Measurements from ENCODE around the gene TMSB4Y. TPM values are rescaled to one million over a fixed set of nuclear protein-coding genes. Genes with fewer than 3 reads are reported as not detected.

Gene TMSB4Y
- total RNA-seq, 1 donor from 2014 or later, result 1.6 TPM

- no peaks in the 10 kb centered on the region for H3K36me3 Mint-ChIP-seq (ENCODE audit: low read depth, unreplicated experiment)
- FAIRE-seq, result no peak
These were observed 4.3 kb downstream of the TMSB4Y start for GRCh38 chrY:13708038-13708437.

DNA sequence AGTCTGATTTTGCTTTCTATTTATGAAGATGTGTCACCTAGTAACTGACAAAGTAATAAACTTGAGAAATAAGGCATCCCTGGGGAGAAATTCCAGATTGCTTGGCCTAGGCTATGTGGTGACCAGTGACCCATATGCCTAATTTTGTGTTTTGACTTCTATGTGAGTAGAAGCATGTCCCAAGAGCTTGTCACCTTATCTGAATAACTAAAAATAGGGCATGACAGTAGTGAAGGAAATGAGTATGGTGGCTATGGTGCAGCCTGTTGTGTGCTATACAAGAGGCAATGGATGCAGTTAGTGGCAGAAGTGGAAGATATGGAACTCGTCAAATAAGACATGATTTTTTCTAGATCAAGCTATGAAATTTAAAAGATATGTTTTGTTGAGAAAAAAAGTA lies 15.3 kb downstream of the TMSB4Y start:
- Mint-ChIP-seq H3K36me3 (ENCODE audit: low read depth, unreplicated experiment) (no peaks in the 10 kb centered on the region), H3K4me3 (ENCODE audit: unreplicated experiment) (no peak overlapping the region), H3K9me3 (ENCODE audit: unreplicated experiment) (peaks cover 6% of the 10 kb centered on the region), H3K4me1 (ENCODE audit: low read depth, unreplicated experiment) (no peaks in the 10 kb centered on the region), H3K27ac (ENCODE audit: unreplicated experiment) (no peak overlapping the region), H3K27me3 (ENCODE audit: low read depth, unreplicated experiment) (no peaks in the 10 kb centered on the region)
- H4K20me1 ChIP-seq (ENCODE audit: insufficient read depth, low read length), result no peaks in the 10 kb centered on the region
- H3K79me2 ChIP-seq (ENCODE audit: insufficient read depth, low read length), result no peaks in the 10 kb centered on the region
- no peak for TF ChIP-seq EZH2 (IDR thresholded peaks at IDR 0.05; ENCODE audit: insufficient read depth, low read length)
- TF ChIP-seq, protein P1, sequence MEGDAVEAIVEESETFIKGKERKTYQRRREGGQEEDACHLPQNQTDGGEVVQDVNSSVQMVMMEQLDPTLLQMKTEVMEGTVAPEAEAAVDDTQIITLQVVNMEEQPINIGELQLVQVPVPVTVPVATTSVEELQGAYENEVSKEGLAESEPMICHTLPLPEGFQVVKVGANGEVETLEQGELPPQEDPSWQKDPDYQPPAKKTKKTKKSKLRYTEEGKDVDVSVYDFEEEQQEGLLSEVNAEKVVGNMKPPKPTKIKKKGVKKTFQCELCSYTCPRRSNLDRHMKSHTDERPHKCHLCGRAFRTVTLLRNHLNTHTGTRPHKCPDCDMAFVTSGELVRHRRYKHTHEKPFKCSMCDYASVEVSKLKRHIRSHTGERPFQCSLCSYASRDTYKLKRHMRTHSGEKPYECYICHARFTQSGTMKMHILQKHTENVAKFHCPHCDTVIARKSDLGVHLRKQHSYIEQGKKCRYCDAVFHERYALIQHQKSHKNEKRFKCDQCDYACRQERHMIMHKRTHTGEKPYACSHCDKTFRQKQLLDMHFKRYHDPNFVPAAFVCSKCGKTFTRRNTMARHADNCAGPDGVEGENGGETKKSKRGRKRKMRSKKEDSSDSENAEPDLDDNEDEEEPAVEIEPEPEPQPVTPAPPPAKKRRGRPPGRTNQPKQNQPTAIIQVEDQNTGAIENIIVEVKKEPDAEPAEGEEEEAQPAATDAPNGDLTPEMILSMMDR (IDR thresholded peaks at IDR 0.05; ENCODE audit: insufficient read depth, low read depth, low read length), result no peak
- no peaks in the 10 kb centered on the region for H3K36me3 ChIP-seq (ENCODE audit: insufficient read depth, low read length)
- no peak overlapping the region for H3K27ac ChIP-seq (ENCODE audit: low read depth, low read length)
- no peaks in the 10 kb centered on the region for H3K27me3 ChIP-seq (ENCODE audit: insufficient read depth, low read length)
- H2AFZ ChIP-seq (ENCODE audit: low read depth, low read length), result no peak overlapping the region
- no peak overlapping the region for H3K4me3 ChIP-seq (ENCODE audit: insufficient read depth, low read depth, low read length)
- FAIRE-seq (no peak), DNase-seq (ENCODE audit: low read depth) (no peak)
- no peaks in the 10 kb centered on the region for H3K9me3 ChIP-seq (ENCODE audit: insufficient read depth, low read depth, low read length)
- H3K4me2 ChIP-seq (ENCODE audit: low read length), result no peak overlapping the region
- no peaks in the 10 kb centered on the region for H3K4me1 ChIP-seq (ENCODE audit: insufficient read depth, low read length)
- H3K9ac ChIP-seq (ENCODE audit: low read length), result no peak overlapping the region

More at GRCh38 chrY:13708038-13708437, 4.3 kb downstream of the TMSB4Y start:
- Histone ChIP-seq H3K27me3 (ENCODE audit: insufficient read depth, low read length) (no peaks in the 10 kb centered on the region), H3K9ac (ENCODE audit: low read length) (no peak overlapping the region), H3K4me3 (ENCODE audit: insufficient read depth, low read depth, low read length) (no peak overlapping the region), H3K4me1 (ENCODE audit: insufficient read depth, low read length) (no peaks in the 10 kb centered on the region), H2AFZ (ENCODE audit: low read depth, low read length) (no peak overlapping the region), H3K27ac (ENCODE audit: low read depth, low read length) (no peak overlapping the region), H3K79me2 (ENCODE audit: insufficient read depth, low read length) (no peaks in the 10 kb centered on the region), H4K20me1 (ENCODE audit: insufficient read depth, low read length) (no peaks in the 10 kb centered on the region), H3K9me3 (ENCODE audit: insufficient read depth, low read depth, low read length) (no peaks in the 10 kb centered on the region), H3K36me3 (ENCODE audit: insufficient read depth, low read length) (no peaks in the 10 kb centered on the region), H3K4me2 (ENCODE audit: low read length) (no peak overlapping the region)
- no peak overlapping the region for H3K27ac Mint-ChIP-seq (ENCODE audit: unreplicated experiment)
- no peaks in the 10 kb centered on the region for H3K9me3 Mint-ChIP-seq (ENCODE audit: unreplicated experiment)
- DNase-seq (ENCODE audit: low read depth), result no peak
- no peak for TF ChIP-seq EZH2 (IDR thresholded peaks at IDR 0.05; ENCODE audit: insufficient read depth, low read length)
- TF ChIP-seq, protein P1 (IDR thresholded peaks at IDR 0.05; ENCODE audit: insufficient read depth, low read depth, low read length), result no peak
- no peak overlapping the region for H3K4me3 Mint-ChIP-seq (ENCODE audit: unreplicated experiment)
- H3K4me1 Mint-ChIP-seq (ENCODE audit: low read depth, unreplicated experiment), result peaks cover 7% of the 10 kb centered on the region
- H3K27me3 Mint-ChIP-seq (ENCODE audit: low read depth, unreplicated experiment), result no peaks in the 10 kb centered on the region

- DNase-seq (ENCODE audit: low read depth), result no peak
- H3K9me3 ChIP-seq (ENCODE audit: insufficient read depth, low read depth, low read length), result no peaks in the 10 kb centered on the region
- no peak overlapping the region for H3K4me3 ChIP-seq (ENCODE audit: insufficient read depth, low read depth, low read length)
- peak overlapping the region; percentile 18 for H3K4me3 Mint-ChIP-seq (ENCODE audit: unreplicated experiment)
- H3K36me3 Mint-ChIP-seq (ENCODE audit: low read depth, unreplicated experiment), result no peaks in the 10 kb centered on the region
- peaks cover 4% of the 10 kb centered on the region for H3K9me3 Mint-ChIP-seq (ENCODE audit: unreplicated experiment)
- FAIRE-seq, result no peak
- no peaks in the 10 kb centered on the region for H3K27me3 ChIP-seq (ENCODE audit: insufficient read depth, low read length)
- H3K79me2 ChIP-seq (ENCODE audit: insufficient read depth, low read length), result no peaks in the 10 kb centered on the region
- H4K20me1 ChIP-seq (ENCODE audit: insufficient read depth, low read length), result no peaks in the 10 kb centered on the region
- no peak overlapping the region for H3K27ac ChIP-seq (ENCODE audit: low read depth, low read length)
- H3K4me1 ChIP-seq (ENCODE audit: insufficient read depth, low read length), result no peaks in the 10 kb centered on the region
- H3K4me1 Mint-ChIP-seq (ENCODE audit: low read depth, unreplicated experiment), result no peaks in the 10 kb centered on the region
- H3K36me3 ChIP-seq (ENCODE audit: insufficient read depth, low read length), result no peaks in the 10 kb centered on the region
- TF ChIP-seq EZH2 (IDR thresholded peaks at IDR 0.05; ENCODE audit: insufficient read depth, low read length), result no peak
- TF ChIP-seq, protein P1 (IDR thresholded peaks at IDR 0.05; ENCODE audit: insufficient read depth, low read depth, low read length), result no peak
- H3K27me3 Mint-ChIP-seq (ENCODE audit: low read depth, unreplicated experiment), result no peaks in the 10 kb centered on the region
- no peak overlapping the region for H3K9ac ChIP-seq (ENCODE audit: low read length)
- H3K27ac Mint-ChIP-seq (ENCODE audit: unreplicated experiment), result no peak overlapping the region
- H3K4me2 ChIP-seq (ENCODE audit: low read length), result no peak overlapping the region
- H2AFZ ChIP-seq (ENCODE audit: low read depth, low read length), result no peak overlapping the region
These were observed 25.8 kb downstream of the TMSB4Y start for GRCh38 chrY:13729517-13729916.

All from astrocyte (in vitro differentiated cells and primary cell).